H1 (cell line): ENCODE results near the gene NDUFV1. TPM values are rescaled to one million over a fixed set of nuclear protein-coding genes. Genes with fewer than 3 reads are reported as not detected.
"Not testable (repeated sequence)": the region's sequence is repeated elsewhere in the genome, so short reads cannot be mapped to it uniquely, and the experiment has no call there.

Experiments used
- CTCF ChIA-PET: fragments of 300-600 bp; sonication (Branson Sonifier 250); formaldehyde crosslinking; loops from one replicate; lab custom pipeline; 2021; ENCODE audit not compliant: partially characterized antibody; lab: Charles Lee
- POLR2A ChIA-PET: fragments of 300-600 bp; sonication (Branson Sonifier 250); formaldehyde crosslinking; loops from one replicate; lab custom pipeline; 2021; ENCODE audit warnings: inconsistent platforms; ENCODE audit not compliant: partially characterized antibody; lab: Charles Lee
- DNase-seq, 2 experiments: peaks; one replicate each; pipeline versions ENCODE4 v3.0.0 to v3.0.0-alpha.2; 2010 to 2022; ENCODE audit warnings: low spot score in 2 of 2, low read depth in 1 of 2, mixed read lengths in 1 of 2
- FAIRE-seq: peaks from 2 replicates; lab custom pipeline; 2011; peaks lifted over from hg19 to GRCh38; lab: Jason Lieb, UNC
- H2AFZ ChIP-seq: 2 replicates; pipeline ENCODE4 v1.8.1; 2012; ENCODE audit warnings: low read length, inconsistent platforms
- H2AK5ac ChIP-seq: 2 replicates; pipeline ENCODE4 v1.6.1; 2013; ENCODE audit warnings: low read depth, low read length
- H2BK120ac ChIP-seq: replicated peaks from 2 replicates; pipeline ENCODE3; 2013; ENCODE audit warnings: low read depth, low read length, inconsistent platforms
- H2BK12ac ChIP-seq: 2 replicates; pipeline ENCODE4 v1.6.1; 2013; ENCODE audit warnings: low read depth, low read length
- H2BK15ac ChIP-seq: 2 replicates; pipeline ENCODE4 v1.6.1; 2013; ENCODE audit warnings: low read length
- H2BK20ac ChIP-seq: 2 replicates; pipeline ENCODE4 v1.6.1; 2013; ENCODE audit warnings: low read length
- H2BK5ac ChIP-seq: 2 replicates; pipeline ENCODE4 v1.6.1; 2013; ENCODE audit warnings: low read depth, low read length
- H3K14ac ChIP-seq: 2 replicates; pipeline ENCODE4 v1.6.1; 2013; ENCODE audit warnings: inconsistent platforms; ENCODE audit not compliant: insufficient read length
- H3K18ac ChIP-seq: 2 replicates; pipeline ENCODE4 v1.6.1; 2013; ENCODE audit warnings: low read length; ENCODE audit errors: extremely low read depth
- H3K23ac ChIP-seq: 2 replicates; pipeline ENCODE4 v1.6.1; 2013; ENCODE audit warnings: inconsistent platforms; ENCODE audit not compliant: insufficient read length
- H3K23me2 ChIP-seq: 2 replicates; pipeline ENCODE4 v1.6.1; 2013; ENCODE audit warnings: low read depth, low read length
- H3K27ac ChIP-seq: 2 replicates; pipeline ENCODE4 v1.6.1; 2011; ENCODE audit warnings: low read depth, low read length, inconsistent platforms
- H3K27me3 ChIP-seq, 4 experiments: replicated peaks in 1 of 4; 1 replicate in 1 of 4; 2 replicates in 3 of 4; pipeline versions ENCODE4 v1.6.1 to v1.8.1; 2011 to 2013; ENCODE audit warnings: low read length in 3 of 4, mild to moderate bottlenecking in 3 of 4, inconsistent platforms in 2 of 4, mixed read lengths in 2 of 4, moderate library complexity in 1 of 4; ENCODE audit not compliant: control insufficient read depth in 3 of 4, insufficient read depth in 3 of 4; ENCODE audit errors: extremely low read depth in 1 of 4
- H3K36me3 ChIP-seq, 4 experiments: 2 replicates each; pipeline versions ENCODE4 v1.6.1 to v1.8.1; 2011 to 2013; ENCODE audit warnings: mild to moderate bottlenecking in 4 of 4, low read length in 3 of 4, moderate library complexity in 2 of 4, control low read depth in 1 of 4, inconsistent platforms in 1 of 4; ENCODE audit not compliant: insufficient read depth in 4 of 4, control insufficient read depth in 2 of 4
- H3K4ac ChIP-seq: replicated peaks from 2 replicates; pipeline ENCODE3; 2013; ENCODE audit warnings: low read length, low read depth, mixed read lengths, inconsistent platforms; ENCODE audit not compliant: insufficient read length
- H3K4me1 ChIP-seq, 4 experiments: replicated peaks in 1 of 4; 1 replicate in 1 of 4; 2 replicates in 3 of 4; pipeline versions ENCODE4 v1.6.1 to v1.8.1; 2011 to 2013; ENCODE audit warnings: low read length in 3 of 4, inconsistent platforms in 2 of 4, mixed read lengths in 1 of 4; ENCODE audit not compliant: insufficient read depth in 4 of 4, control insufficient read depth in 3 of 4
- H3K4me2 ChIP-seq, 2 experiments: 2 replicates each; pipeline versions ENCODE4 v1.6.1 to v1.8.1; 2011 to 2013; ENCODE audit warnings: low read depth in 2 of 2, low read length in 2 of 2, control low read depth in 1 of 2, inconsistent platforms in 1 of 2, mild to moderate bottlenecking in 1 of 2; ENCODE audit not compliant: insufficient read depth in 1 of 2
- H3K4me3 ChIP-seq, 4 experiments: fragments of 200-600, 300-600 bp in 1 of 4; sonication (generic), shearing (Covaris generic), sonication (Bioruptor Twin) in 1 of 4; 2 replicates each; pipeline versions ENCODE4 v1.5.1 to v1.8.1; 2011 to 2016; ENCODE audit warnings: low read length in 4 of 4, low read depth in 3 of 4, control low read depth in 2 of 4, inconsistent platforms in 2 of 4, mild to moderate bottlenecking in 2 of 4, mixed read lengths in 1 of 4, moderate library complexity in 1 of 4; ENCODE audit not compliant: insufficient read depth in 2 of 4; ENCODE audit errors: extremely low read depth in 1 of 4
- H3K56ac ChIP-seq: replicated peaks from 2 replicates; pipeline ENCODE3; 2013; ENCODE audit warnings: low read depth, mild to moderate bottlenecking, mixed read lengths, low read length, inconsistent platforms; ENCODE audit not compliant: insufficient read length
- H3K79me1 ChIP-seq: 2 replicates; pipeline ENCODE4 v1.6.1; 2013; ENCODE audit warnings: low read depth, low read length, control low read depth
- H3K79me2 ChIP-seq, 2 experiments: 2 replicates each; pipeline versions ENCODE4 v1.6.1 to v1.8.1; 2012 to 2013; ENCODE audit warnings: low read length in 2 of 2, mild to moderate bottlenecking in 2 of 2, inconsistent platforms in 1 of 2; ENCODE audit not compliant: insufficient read depth in 2 of 2, control insufficient read depth in 1 of 2
- H3K9ac ChIP-seq, 4 experiments: replicated peaks in 1 of 4; 1 replicate in 1 of 4; 2 replicates in 3 of 4; pipeline versions ENCODE4 v1.6.1 to v1.8.1; 2011 to 2013; ENCODE audit warnings: low read depth in 3 of 4, low read length in 3 of 4, control low read depth in 2 of 4, mild to moderate bottlenecking in 2 of 4, moderate library complexity in 2 of 4, inconsistent platforms in 1 of 4; ENCODE audit errors: extremely low read depth in 1 of 4
- H3K9me3 ChIP-seq, 2 experiments: 2 replicates each; pipeline versions ENCODE4 v1.6.1 to v1.8.1; 2012 to 2013; ENCODE audit warnings: mild to moderate bottlenecking in 2 of 2, moderate library complexity in 2 of 2, control low read depth in 1 of 2, inconsistent platforms in 1 of 2, low read depth in 1 of 2, low read length in 1 of 2, mixed read lengths in 1 of 2; ENCODE audit not compliant: insufficient read depth in 2 of 2
- H4K20me1 ChIP-seq, 2 experiments: replicated peaks in 1 of 2; 2 replicates each; pipeline versions ENCODE3 to v1.8.1; 2011 to 2013; ENCODE audit warnings: inconsistent platforms in 2 of 2, low read length in 2 of 2, mild to moderate bottlenecking in 1 of 2; ENCODE audit not compliant: insufficient read depth in 2 of 2, control insufficient read depth in 1 of 2
- H4K5ac ChIP-seq: 2 replicates; pipeline ENCODE4 v1.6.1; 2013; ENCODE audit warnings: low read length, low read depth, mixed read lengths, inconsistent platforms; ENCODE audit not compliant: insufficient read length
- H4K8ac ChIP-seq: 2 replicates; pipeline ENCODE4 v1.8.0; 2013; ENCODE audit warnings: mild to moderate bottlenecking, moderate library complexity, low read length, inconsistent platforms; ENCODE audit not compliant: insufficient read depth; ENCODE audit errors: extremely low read depth
- H4K91ac ChIP-seq: replicated peaks from 2 replicates; pipeline ENCODE3; 2013; ENCODE audit warnings: low read length, mixed read lengths, inconsistent platforms; ENCODE audit not compliant: insufficient read length
- POLR2A ChIP-seq, 2 experiments: IDR thresholded peaks; 1 replicate in 1 of 2; 2 replicates in 1 of 2; pipeline ENCODE4 v1.6.1; 2011; ENCODE audit warnings: low read depth in 2 of 2, low read length in 2 of 2, mild to moderate bottlenecking in 2 of 2; ENCODE audit errors: control extremely low read depth in 1 of 2
- POLR2AphosphoS5 ChIP-seq: IDR thresholded peaks from 2 replicates; pipeline ENCODE4 v1.6.1; 2011; ENCODE audit warnings: low read depth, low read length
- WGBS, 2 experiments: shearing (Covaris generic) in 1 of 2; methylation state at CpG; one replicate each; pipeline versions ENCODE4 v1.1.6 to v1.1.7; 2013 to 2015; ENCODE audit warnings: low lambda C conversion rate in 2 of 2, mixed read lengths in 2 of 2, inconsistent platforms in 1 of 2, low coverage in 1 of 2, missing lambda C conversion rate in 1 of 2; ENCODE audit not compliant: insufficient replicate concordance in 2 of 2, insufficient coverage in 1 of 2, insufficient read length in 1 of 2; ENCODE audit errors: extremely low coverage in 1 of 2, missing lambda C conversion rate in 1 of 2; 5-methylcytosine and 5-hydroxymethylcytosine counted together
- polyA plus RNA-seq, 7 experiments: library from polyadenylated mRNA; depleted of rRNA in 3 of 7; stranded (reverse) in 5 of 7; unstranded in 2 of 7; fragments of >200 nt in 5 of 7; fragments of 200-250 nt in 2 of 7; gene quantifications; 1 replicate in 5 of 7; 2 replicates in 1 of 7; 4 replicates in 1 of 7; pipeline versions ENCODE4 v1.2.1 to v1.2.3, GENCODE V29; 2011 to 2013; ENCODE audit warnings: missing spikeins in 2 of 7, mixed read lengths in 2 of 7
- total RNA-seq: library from RNA; stranded (reverse); fragmentation: NEBNext Ultra II Directional; extraction: Animal tissue kit (Norgen Biotek cat#: 25700); gene quantifications from 2 replicates; pipeline ENCODE4 v1.2.1, GENCODE V29; 2021

The NDUFV1 gene
- total and polyA plus RNA-seq, 2 of the 8 experiments (the other 6 are each of a cell fraction or from before 2014, with no cell fraction given), result 125 to 131 TPM

DNA sequence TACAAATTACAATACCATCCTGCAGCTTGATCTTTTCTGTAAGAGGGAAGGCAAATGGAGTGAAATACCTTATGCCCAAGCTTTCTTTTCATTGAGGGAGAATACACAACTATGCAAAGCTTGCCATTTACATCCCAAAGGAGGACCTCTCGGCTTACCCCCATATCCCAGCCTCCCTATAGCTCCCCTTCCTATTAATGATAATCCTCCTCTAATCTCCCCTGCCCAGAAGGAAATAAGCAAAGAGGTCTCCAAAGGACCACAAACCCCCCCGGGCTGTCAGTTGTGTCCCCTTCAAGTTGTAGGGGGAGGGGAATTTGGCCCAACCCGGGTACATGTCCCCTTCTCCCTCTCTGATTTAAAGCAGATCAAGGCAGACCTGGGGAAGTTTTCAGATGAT, 15.2 kb downstream of the NDUFV1 start:
- not testable (repeated sequence) for H3K23ac ChIP-seq, FAIRE-seq, H3K4ac ChIP-seq, H4K5ac ChIP-seq, H2BK20ac ChIP-seq, H3K18ac ChIP-seq, H2AK5ac ChIP-seq, H3K9me3 ChIP-seq, H4K91ac ChIP-seq, H3K27me3 ChIP-seq, H3K14ac ChIP-seq, H3K4me1 ChIP-seq, H3K9ac ChIP-seq
- H3K4me3 ChIP-seq, result peak overlapping the region; percentile 71 to 88 (median 80); a peak in 7 of 8 replicates
- 0 out of 2 replicates have a peak, but pooled peaks have one; percentile 40 for TF ChIP-seq POLR2AphosphoS5
- peak; percentile 49 to 50 for TF ChIP-seq POLR2A (IDR thresholded peaks at IDR 0.05; ENCODE audit: control extremely low read depth in 1 of 2, low read depth in 2 of 2, low read length in 2 of 2)
- TF ChIP-seq, all 59 proteins: peak for 2; not testable (repeated sequence) for 57
- H3K79me1 ChIP-seq, H2BK120ac ChIP-seq, H3K56ac ChIP-seq, DNase-seq, H3K36me3 ChIP-seq, H4K8ac ChIP-seq, H3K79me2 ChIP-seq, H4K20me1 ChIP-seq, H2BK15ac ChIP-seq, H3K27ac ChIP-seq, H2AFZ ChIP-seq, H2BK5ac ChIP-seq, H3K23me2 ChIP-seq, H2BK12ac ChIP-seq: not testable (repeated sequence)
- POLR2A ChIA-PET, result interaction anchor here (0.8 to 10.7 kb wide), 3 partner anchors 8 to 13 kb away, joined by 3 to 194 read pairs (median 4); partner anchors contain the start of gene NUDT8
- CTCF ChIA-PET, result interaction anchor here (0.6 kb wide), 1 partner anchor 38 kb away, joined by 3 read pairs; no protein-coding TSS in a partner anchor
- 0% methylated on average over 3 of the region's 3 CpGs; no CpG with 5 or more reads in 1 of the 2 experiments for WGBS, 2 experiments
- peak overlapping the region; percentile 46 to 77; a peak in 3 of 4 replicates for H3K4me2 ChIP-seq
